HepG2 (cell line): ENCODE results near the gene FAM171A2. TPM values are rescaled to one million over a fixed set of nuclear protein-coding genes. Genes with fewer than 3 reads are reported as not detected.

Source experiments
- ARID4A ChIP-seq: sonication (generic); formaldehyde crosslinking; IDR thresholded peaks from 2 replicates; pipeline ENCODE4 v1.5.0; 2020; ENCODE audit warnings: mild to moderate bottlenecking, missing genetic modification reagents, borderline replicate concordance
- ATAD3A ChIP-seq: sonication (generic); formaldehyde crosslinking; IDR thresholded peaks from 2 replicates; pipeline ENCODE4 v1.4.0; 2020; ENCODE audit warnings: missing genetic modification reagents
- ATF1 ChIP-seq: IDR thresholded peaks from 2 replicates; pipeline ENCODE4 v1.6.1; 2016; ENCODE audit warnings: mild to moderate bottlenecking, control low read depth
- CENPBD1 ChIP-seq: sonication (generic); formaldehyde crosslinking; IDR thresholded peaks from 2 replicates; pipeline ENCODE4 v1.8.0; 2022; ENCODE audit warnings: missing genetic modification reagents, low read depth, mild to moderate bottlenecking, borderline replicate concordance
- CHCHD3 ChIP-seq: sonication (generic); formaldehyde crosslinking; IDR thresholded peaks from 2 replicates; pipeline ENCODE4 v1.8.0; 2022; ENCODE audit warnings: mild to moderate bottlenecking, missing genetic modification reagents, moderate library complexity
- EHMT2 ChIP-seq: fragments of 200-600 bp; sonication (generic); IDR thresholded peaks from 2 replicates; pipeline ENCODE4 v1.7.0; 2017; ENCODE audit warnings: antibody characterized with exemption, low read depth, low read length, borderline replicate concordance
- GMEB2 ChIP-seq: IDR thresholded peaks from 2 replicates; pipeline ENCODE4 v1.6.1; 2016; ENCODE audit warnings: missing biosample characterization, missing genetic modification reagents, low read depth
- KDM1A ChIP-seq: IDR thresholded peaks from 2 replicates; pipeline ENCODE4 v1.6.1; 2016; ENCODE audit warnings: missing compliant biosample characterization
- PHF20 ChIP-seq: sonication (generic); formaldehyde crosslinking; IDR thresholded peaks from 2 replicates; pipeline ENCODE4 v1.5.0; 2020; ENCODE audit warnings: mild to moderate bottlenecking, missing genetic modification reagents
- RBAK ChIP-seq: sonication (generic); formaldehyde crosslinking; IDR thresholded peaks from 2 replicates; pipeline ENCODE4 v1.5.1; 2020; ENCODE audit warnings: mild to moderate bottlenecking, missing genetic modification reagents
- SSRP1 ChIP-seq: IDR thresholded peaks from 2 replicates; pipeline ENCODE4 v1.6.1; 2016; ENCODE audit warnings: control low read depth
- STAT6 ChIP-seq: sonication (generic); formaldehyde crosslinking; IDR thresholded peaks from 2 replicates; pipeline ENCODE4 v1.4.0; 2020; ENCODE audit warnings: missing genetic modification reagents, mild to moderate bottlenecking, borderline replicate concordance
- U2AF2 ChIP-seq: fragments of 200-400 bp; formaldehyde crosslinking; IDR thresholded peaks from 2 replicates; pipeline ENCODE4 v1.6.1; 2017; ENCODE audit warnings: low read depth, mild to moderate bottlenecking, low read length
- ZNF232 ChIP-seq: sonication (generic); formaldehyde crosslinking; IDR thresholded peaks from 2 replicates; pipeline ENCODE4 v1.4.0; 2020; ENCODE audit warnings: missing genetic modification reagents, borderline replicate concordance
- ZNF616 ChIP-seq: sonication (generic); formaldehyde crosslinking; IDR thresholded peaks from 2 replicates; pipeline ENCODE4 v1.5.0; 2020; ENCODE audit warnings: low read depth, mild to moderate bottlenecking, missing genetic modification reagents
- ZNF737 ChIP-seq: sonication (generic); formaldehyde crosslinking; IDR thresholded peaks from 2 replicates; pipeline ENCODE4 v1.5.0; 2020; ENCODE audit warnings: missing genetic modification reagents, mild to moderate bottlenecking, borderline replicate concordance
- ZNF775 ChIP-seq: sonication (generic); formaldehyde crosslinking; IDR thresholded peaks from 2 replicates; pipeline ENCODE4 v1.4.0; 2020; ENCODE audit warnings: missing genetic modification reagents, mild to moderate bottlenecking, moderate library complexity, borderline replicate concordance
- ZNF790 ChIP-seq: sonication (generic); formaldehyde crosslinking; IDR thresholded peaks from 2 replicates; pipeline ENCODE4 v1.8.0; 2022; ENCODE audit warnings: missing genetic modification reagents, mild to moderate bottlenecking, borderline replicate concordance
- polyA plus RNA-seq, 8 experiments: library from polyadenylated mRNA; depleted of rRNA in 3 of 8; stranded (reverse) in 7 of 8; unstranded in 1 of 8; fragments of >200 nt; fragmentation: Illumina TruSeq in 4 of 8; extraction: Trizol in 4 of 8; gene quantifications; 2 replicates each; pipeline versions ENCODE4 v1.2.1 to v1.2.3, GENCODE V29; 2011 to 2016; ENCODE audit warnings: low read depth in 4 of 8, missing spikeins in 1 of 8, mixed read lengths in 1 of 8; ENCODE audit not compliant: insufficient read depth in 1 of 8
- total RNA-seq, 5 experiments: library from RNA; depleted of rRNA; stranded (reverse); fragments of >200 nt; fragmentation: Illumina TruSeq; extraction: Trizol; gene quantifications; 2 replicates each; pipeline ENCODE4 v1.2.3, GENCODE V29; 2016; ENCODE audit warnings: low read depth in 1 of 5
- TF ChIP-seq, protein P1 (sequence below): IDR thresholded peaks from 2 replicates; pipeline ENCODE4 v1.6.1; 2018; ENCODE audit warnings: missing genetic modification reagents, mild to moderate bottlenecking, missing compliant biosample characterization

Gene FAM171A2
- total and polyA plus RNA-seq, 2 of the 13 experiments (the other 11 are each of a cell fraction or from before 2014, with no cell fraction given) = 1.8 to 3.6 TPM

DNA sequence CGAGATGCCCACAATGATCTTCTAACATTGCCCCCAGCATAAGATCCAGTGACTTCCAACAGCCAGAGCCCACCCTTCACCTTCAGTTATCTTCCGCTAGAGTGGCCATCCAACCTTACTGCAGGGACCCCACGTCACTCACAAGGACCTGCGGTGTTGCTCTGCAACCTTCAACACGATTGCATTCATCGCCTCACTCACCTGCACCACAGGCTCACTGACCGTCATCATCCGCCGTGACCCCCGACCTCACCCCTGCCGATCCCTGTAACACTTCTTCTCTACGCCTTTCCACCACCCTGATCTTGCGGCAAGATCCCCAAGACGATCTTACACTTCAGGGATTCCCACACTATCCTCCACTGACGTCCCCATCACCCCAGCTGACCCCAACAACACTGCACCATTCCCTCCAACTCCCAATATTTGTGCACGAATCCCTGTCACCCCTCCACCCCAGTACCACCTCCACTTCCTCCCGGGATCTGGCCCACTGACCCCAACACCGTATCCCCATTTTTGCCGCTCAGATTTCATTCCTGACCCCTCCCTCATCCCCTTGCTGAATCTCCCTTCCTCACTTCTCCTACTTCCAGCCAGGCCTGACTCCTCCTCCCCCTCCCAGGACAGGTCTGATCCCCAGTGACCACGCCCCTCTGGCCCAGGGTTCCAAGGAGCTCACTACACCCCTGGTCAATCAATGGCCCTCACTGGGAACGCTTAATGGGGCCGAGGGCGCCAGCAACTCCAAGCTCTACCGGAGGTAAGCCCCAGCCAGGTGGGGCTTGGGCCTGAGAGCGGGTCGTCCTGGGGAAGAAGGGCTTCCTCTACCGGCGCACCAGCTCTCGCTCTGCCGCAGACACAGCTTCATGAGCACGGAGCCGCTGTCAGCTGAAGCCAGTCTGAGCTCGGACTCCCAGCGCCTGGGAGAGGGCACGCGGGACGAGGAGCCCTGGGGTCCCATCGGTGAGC is 47.6 kb downstream of the FAM171A2 start (continued):
- TF ChIP-seq ARID4A = peak; percentile 20; the same call in 1 of the 2 replicates
- TF ChIP-seq SSRP1 (CRISPR knock-in tag) = no peak
- no peak for TF ChIP-seq EHMT2
- no peak for TF ChIP-seq GMEB2 (CRISPR knock-in tag)
- no peak for TF ChIP-seq KDM1A (CRISPR knock-in tag)
- no peak for TF ChIP-seq CENPBD1 (CRISPR knock-in tag)
- TF ChIP-seq ZNF790 = no peak
- no peak for TF ChIP-seq ATF1 (CRISPR knock-in tag)
- no peak for TF ChIP-seq ZNF775
- TF ChIP-seq ZNF737 (CRISPR knock-in tag) = no peak
- peak; percentile 62 for TF ChIP-seq RBAK (CRISPR knock-in tag)
- TF ChIP-seq STAT6 (CRISPR knock-in tag) = no peak
- no peak for TF ChIP-seq U2AF2
- no peak for TF ChIP-seq PHF20
- TF ChIP-seq, protein P1, sequence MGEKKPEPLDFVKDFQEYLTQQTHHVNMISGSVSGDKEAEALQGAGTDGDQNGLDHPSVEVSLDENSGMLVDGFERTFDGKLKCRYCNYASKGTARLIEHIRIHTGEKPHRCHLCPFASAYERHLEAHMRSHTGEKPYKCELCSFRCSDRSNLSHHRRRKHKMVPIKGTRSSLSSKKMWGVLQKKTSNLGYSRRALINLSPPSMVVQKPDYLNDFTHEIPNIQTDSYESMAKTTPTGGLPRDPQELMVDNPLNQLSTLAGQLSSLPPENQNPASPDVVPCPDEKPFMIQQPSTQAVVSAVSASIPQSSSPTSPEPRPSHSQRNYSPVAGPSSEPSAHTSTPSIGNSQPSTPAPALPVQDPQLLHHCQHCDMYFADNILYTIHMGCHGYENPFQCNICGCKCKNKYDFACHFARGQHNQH = no peak
- no peak for TF ChIP-seq ZNF616 (CRISPR knock-in tag)
- TF ChIP-seq ATAD3A = no peak
- no peak for TF ChIP-seq CHCHD3 (CRISPR knock-in tag)
- TF ChIP-seq ZNF232 (CRISPR knock-in tag) = no peak
